Spleen (tissue), 11 donors: ENCODE results near the gene STAC3. TPM values are rescaled to one million over a fixed set of nuclear protein-coding genes. Genes with fewer than 3 reads are reported as not detected.

ENCODE experiments used
- DNase-seq: peaks from one replicate; pipeline ENCODE4 v3.0.0-alpha.2; 2020
- H3K27ac ChIP-seq, 8 donors: fragments of 200-600 bp; sonication (generic) in 7 of 8; 1 replicate in 4 of 8; 2 replicates in 4 of 8; pipeline versions ENCODE4 v1.5.0 to v1.8.0; 2016 to 2021; ENCODE audit warnings: inconsistent platforms in 4 of 8, mild to moderate bottlenecking in 4 of 8, moderate library complexity in 1 of 8
- H3K27me3 ChIP-seq, 7 donors: fragments of 200-600 bp; sonication (generic) in 6 of 7; replicated peaks in 1 of 7; 1 replicate in 4 of 7; 2 replicates in 3 of 7; pipeline versions ENCODE4 v1.5.0 to v1.8.0; 2016 to 2021; ENCODE audit warnings: inconsistent platforms in 3 of 7, mild to moderate bottlenecking in 1 of 7
- H3K36me3 ChIP-seq, 6 donors: fragments of 200-600 bp; sonication (generic) in 5 of 6; 1 replicate in 4 of 6; 2 replicates in 2 of 6; pipeline versions ENCODE4 v1.5.0 to v1.8.0; 2016 to 2021; ENCODE audit warnings: inconsistent platforms in 2 of 6
- H3K4me1 ChIP-seq, 6 donors: fragments of 200-600 bp; sonication (generic) in 5 of 6; 1 replicate in 3 of 6; 2 replicates in 3 of 6; pipeline versions ENCODE4 v1.5.0 to v1.8.0; 2016 to 2021; ENCODE audit warnings: inconsistent platforms in 3 of 6
- H3K4me3 ChIP-seq, 8 donors: fragments of 200-600 bp; sonication (generic) in 7 of 8; 1 replicate in 4 of 8; 2 replicates in 4 of 8; pipeline versions ENCODE4 v1.5.0 to v1.8.0; 2016 to 2021; ENCODE audit warnings: inconsistent platforms in 4 of 8, mild to moderate bottlenecking in 4 of 8, moderate library complexity in 2 of 8
- H3K9me3 ChIP-seq, 8 donors: fragments of 200-600 bp; sonication (generic) in 7 of 8; 1 replicate in 4 of 8; 2 replicates in 4 of 8; pipeline versions ENCODE4 v1.5.0 to v1.8.0; 2016 to 2021; ENCODE audit warnings: inconsistent platforms in 4 of 8
- POLR2A ChIP-seq, 3 donors: fragments of 450-650 bp; IDR thresholded peaks; one replicate each; pipeline ENCODE4 v1.5.1; 2017; ENCODE audit warnings: antibody characterized with exemption in 3 of 3, mild to moderate bottlenecking in 1 of 3
- POLR2AphosphoS5 ChIP-seq, 3 donors: sonication (generic); formaldehyde crosslinking; IDR thresholded peaks; one replicate each; pipeline ENCODE4 v1.5.1; 2017; ENCODE audit warnings: antibody characterized with exemption in 3 of 3
- WGBS, 5 donors: extraction: QIAGEN DNeasy Blood & Tissue Kit in 3 of 5; methylation state at CpG; one replicate each; pipeline versions ENCODE4 v1.1.5 to v1.1.7; 2013 to 2018; 5-methylcytosine and 5-hydroxymethylcytosine counted together
- intact Hi-C: fragments of 100-400 bp; cut with DNase I; formaldehyde crosslinking; loops from one replicate; pipeline ENCODE4 v1.15.0; 2023; ENCODE audit warnings: low total_unique reads
- polyA plus RNA-seq, 3 donors: library from polyadenylated mRNA; stranded (reverse); fragments of 200-250 nt; gene quantifications; one replicate each; pipeline ENCODE4 v1.2.1, GENCODE V29; 2013
- total RNA-seq, 7 donors: library from RNA; depleted of rRNA in 3 of 7; stranded (reverse); fragments of >200 nt in 3 of 7; fragmentation: NEBNext Ultra II Directional in 4 of 7; extraction: Animal tissue kit (Norgen Biotek cat#: 25700) in 4 of 7; gene quantifications; one replicate each; pipeline versions ENCODE4 v1.1.0 to v1.2.1, GENCODE V29; 2016 to 2021
- TF ChIP-seq, protein P1 (sequence below), 11 experiments: fragments of 200-600 bp in 7 of 11; fragments of 450-650 bp in 4 of 11; sonication (generic) in 4 of 11; IDR thresholded peaks in 8 of 11; conservative IDR thresholded peaks in 3 of 11; 1 replicate in 7 of 11; 2 replicates in 4 of 11; pipeline versions ENCODE4 v1.4.0 to v1.8.0; 2016 to 2021; ENCODE audit warnings: antibody characterized with exemption in 11 of 11, inconsistent platforms in 4 of 11, mild to moderate bottlenecking in 1 of 11
- donor health status: healthy with polysubstance abuse.
- donor health status: DM: no; HTN: no; CAD: no; lungs with moderate emphysema.
- donor health status: DM: no; HTN: no; CAD: no.
- donor health status: Bipolar disorder and iron deficiency.
- donor health status: healthy.
- donor health status: DM: no; HTN: no; CAD: no.
- donor health status: DM: yes; HTN: yes; CAD: no.

The STAC3 gene
- total and polyA plus RNA-seq, 10 donors = 3.4 to 16.4 (median 8.6) TPM

DNA sequence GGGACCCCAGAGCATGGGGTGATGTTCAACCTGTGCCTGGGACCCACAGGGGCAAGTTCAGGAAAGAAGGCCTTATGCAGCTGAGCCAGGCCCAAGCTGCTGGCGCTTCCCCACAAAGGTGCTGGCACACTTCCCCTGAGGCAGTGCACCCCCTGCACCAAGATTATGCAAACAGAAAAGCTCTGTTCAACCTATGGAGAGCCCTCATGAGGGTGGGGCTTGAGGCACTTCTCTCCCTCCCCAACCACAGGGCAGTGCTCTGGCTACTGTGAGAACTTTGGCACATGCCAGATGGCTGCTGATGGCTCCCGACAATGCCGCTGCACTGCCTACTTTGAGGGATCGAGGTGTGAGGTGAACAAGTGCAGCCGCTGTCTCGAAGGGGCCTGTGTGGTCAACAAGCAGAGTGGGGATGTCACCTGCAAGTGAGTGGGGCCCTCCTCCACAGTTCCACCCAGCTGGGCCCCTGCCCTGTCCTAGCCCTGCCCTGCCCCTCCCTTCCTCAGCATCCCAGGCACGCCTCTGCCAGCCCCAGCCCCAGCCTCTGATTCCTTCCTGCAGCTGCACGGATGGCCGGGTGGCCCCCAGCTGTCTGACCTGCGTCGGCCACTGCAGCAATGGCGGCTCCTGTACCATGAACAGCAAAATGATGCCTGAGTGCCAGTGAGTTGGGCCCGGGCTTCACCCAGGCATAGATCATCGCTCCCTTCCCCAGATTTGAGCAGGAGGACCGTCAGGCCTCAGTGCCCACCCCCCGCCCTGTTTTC, 39.9 kb downstream of the STAC3 start:
- 76 to 83% (median 80%) methylated on average over 7 to 16 of the region's 16 CpGs for WGBS, 5 donors
- intact Hi-C loops = no loop called here
- Histone ChIP-seq H3K9me3 (no peaks in the 10 kb centered on the region), H3K4me3 (no peak overlapping the region), H3K27ac (no peak overlapping the region), H3K27me3 (peaks cover 0 to 41% (median 28%) of the 10 kb centered on the region in 7 donors), H3K4me1 (peaks cover 9 to 36% (median 31%) of the 10 kb centered on the region in 6 donors), H3K36me3 (peaks cover 0 to 70% (median 8%) of the 10 kb centered on the region in 6 donors)
- no peak for TF ChIP-seq POLR2AphosphoS5 (IDR thresholded peaks at IDR 0.05)
- TF ChIP-seq, protein P1, sequence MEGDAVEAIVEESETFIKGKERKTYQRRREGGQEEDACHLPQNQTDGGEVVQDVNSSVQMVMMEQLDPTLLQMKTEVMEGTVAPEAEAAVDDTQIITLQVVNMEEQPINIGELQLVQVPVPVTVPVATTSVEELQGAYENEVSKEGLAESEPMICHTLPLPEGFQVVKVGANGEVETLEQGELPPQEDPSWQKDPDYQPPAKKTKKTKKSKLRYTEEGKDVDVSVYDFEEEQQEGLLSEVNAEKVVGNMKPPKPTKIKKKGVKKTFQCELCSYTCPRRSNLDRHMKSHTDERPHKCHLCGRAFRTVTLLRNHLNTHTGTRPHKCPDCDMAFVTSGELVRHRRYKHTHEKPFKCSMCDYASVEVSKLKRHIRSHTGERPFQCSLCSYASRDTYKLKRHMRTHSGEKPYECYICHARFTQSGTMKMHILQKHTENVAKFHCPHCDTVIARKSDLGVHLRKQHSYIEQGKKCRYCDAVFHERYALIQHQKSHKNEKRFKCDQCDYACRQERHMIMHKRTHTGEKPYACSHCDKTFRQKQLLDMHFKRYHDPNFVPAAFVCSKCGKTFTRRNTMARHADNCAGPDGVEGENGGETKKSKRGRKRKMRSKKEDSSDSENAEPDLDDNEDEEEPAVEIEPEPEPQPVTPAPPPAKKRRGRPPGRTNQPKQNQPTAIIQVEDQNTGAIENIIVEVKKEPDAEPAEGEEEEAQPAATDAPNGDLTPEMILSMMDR (IDR thresholded peaks at IDR 0.05 in 8 of 11, conservative IDR thresholded peaks at IDR 0.05 in 3 of 11) = no peak
- no peak for TF ChIP-seq POLR2A (IDR thresholded peaks at IDR 0.05)
- DNase-seq = no peak

DNA sequence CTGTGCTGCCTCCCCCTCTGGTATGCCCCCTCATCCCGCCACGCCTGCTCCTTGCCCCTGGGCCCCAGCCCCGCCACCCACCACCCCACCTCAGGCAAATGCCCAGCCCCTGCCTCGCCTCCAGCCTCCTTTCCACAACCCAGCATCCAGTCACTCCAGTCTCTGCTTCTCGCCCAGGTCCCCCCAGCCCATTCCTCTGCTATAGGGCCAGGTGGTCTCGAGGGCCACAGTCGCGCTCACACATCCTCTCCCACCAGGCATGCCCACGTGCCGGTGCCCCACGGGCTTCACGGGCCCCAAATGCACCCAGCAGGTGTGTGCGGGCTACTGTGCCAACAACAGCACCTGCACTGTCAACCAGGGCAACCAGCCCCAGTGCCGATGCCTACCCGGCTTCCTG, 40.5 kb downstream of the STAC3 start:
- peaks cover 0 to 76% (median 9%) of the 10 kb centered on the region in 6 donors for H3K36me3 ChIP-seq

DNA sequence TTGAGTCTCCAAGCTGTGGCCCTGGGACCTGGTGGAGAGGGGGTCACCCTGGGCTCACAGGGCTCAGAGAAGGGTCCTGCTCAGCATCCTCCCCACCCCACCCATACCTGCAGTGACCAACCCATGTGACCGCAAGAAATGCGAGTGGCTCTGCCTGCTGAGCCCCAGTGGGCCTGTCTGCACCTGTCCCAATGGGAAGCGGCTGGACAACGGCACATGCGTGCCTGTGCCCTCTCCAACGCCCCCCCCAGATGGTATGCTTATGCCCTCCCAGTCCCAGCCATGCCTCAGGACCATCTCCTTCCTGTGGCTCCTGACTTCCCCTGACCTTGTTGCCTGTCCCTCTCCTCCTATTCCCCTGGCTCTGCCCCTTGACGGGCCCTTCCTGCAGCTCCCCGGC, 41.1 kb downstream of the STAC3 start:
- Histone ChIP-seq H3K4me1 (peaks cover 2 to 24% (median 19%) of the 10 kb centered on the region in 6 donors), H3K27me3 (peaks cover 0 to 29% (median 16%) of the 10 kb centered on the region in 7 donors), H3K27ac (no peak overlapping the region), H3K4me3 (no peak overlapping the region), H3K9me3 (no peaks in the 10 kb centered on the region), H3K36me3 (peaks cover 0 to 81% (median 12%) of the 10 kb centered on the region in 6 donors)
- 72 to 76% (median 75%) methylated on average over 6 to 8 of the region's 8 CpGs for WGBS, 5 donors
- TF ChIP-seq POLR2AphosphoS5 (IDR thresholded peaks at IDR 0.05) (peak in 1 of 3 donors; percentile 8), POLR2A (IDR thresholded peaks at IDR 0.05) (no peak)
- TF ChIP-seq, protein P1 (IDR thresholded peaks at IDR 0.05 in 8 of 11, conservative IDR thresholded peaks at IDR 0.05 in 3 of 11) = no peak
- intact Hi-C loops = no loop called here
- no peak for DNase-seq

More for the DNA sequence above, 40.5 kb downstream of the STAC3 start:
- H3K4me3 ChIP-seq = no peak overlapping the region
- no peak for DNase-seq
- no peaks in the 10 kb centered on the region for H3K9me3 ChIP-seq
- WGBS, 5 donors = 77 to 90% (median 88%) methylated on average over 12 to 15 of the region's 15 CpGs
- intact Hi-C loops = no loop called here
- TF ChIP-seq POLR2AphosphoS5 (IDR thresholded peaks at IDR 0.05) = no peak
- TF ChIP-seq, protein P1 (IDR thresholded peaks at IDR 0.05 in 8 of 11, conservative IDR thresholded peaks at IDR 0.05 in 3 of 11) = no peak
- H3K27me3 ChIP-seq = peaks cover 0 to 35% (median 22%) of the 10 kb centered on the region in 7 donors
- H3K27ac ChIP-seq = no peak overlapping the region
- peaks cover 2 to 30% (median 25%) of the 10 kb centered on the region in 6 donors for H3K4me1 ChIP-seq

DNA sequence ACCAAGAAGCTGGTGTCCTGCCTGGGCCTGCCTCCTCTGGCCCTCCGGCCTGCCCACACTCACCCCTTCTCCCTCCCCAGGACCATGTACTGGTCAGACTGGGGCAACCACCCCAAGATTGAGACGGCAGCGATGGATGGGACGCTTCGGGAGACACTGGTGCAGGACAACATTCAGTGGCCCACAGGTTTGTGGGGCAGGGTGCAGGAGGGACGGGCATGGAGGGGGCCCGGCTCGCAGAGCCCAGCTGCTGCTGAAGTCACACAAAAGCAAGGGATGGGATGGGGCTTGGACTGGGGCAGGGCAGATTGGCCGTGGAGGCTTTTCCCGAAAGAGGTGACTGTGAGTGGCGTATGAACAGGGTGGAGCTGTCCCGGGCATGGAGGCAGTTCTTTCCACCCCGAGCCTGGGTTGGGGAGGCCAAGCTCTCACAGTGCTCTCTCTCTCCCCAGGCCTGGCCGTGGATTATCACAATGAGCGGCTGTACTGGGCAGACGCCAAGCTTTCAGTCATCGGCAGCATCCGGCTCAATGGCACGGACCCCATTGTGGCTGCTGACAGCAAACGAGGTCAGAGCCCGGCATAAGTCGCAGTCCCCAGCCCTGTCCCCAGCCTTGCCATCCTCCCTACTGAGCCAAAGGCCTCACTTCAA, 42.2 kb downstream of the STAC3 start:
- no peaks in the 10 kb centered on the region for H3K9me3 ChIP-seq
- H3K4me3 ChIP-seq = no peak overlapping the region
- DNase-seq = no peak
- TF ChIP-seq POLR2AphosphoS5 (IDR thresholded peaks at IDR 0.05) = no peak
- 70 to 90% (median 84%) methylated on average over 22 of the region's 22 CpGs for whole genome bisulfite sequencing, 5 donors
- peaks cover 0 to 93% (median 12%) of the 10 kb centered on the region in 6 donors for H3K36me3 ChIP-seq
- H3K27me3 ChIP-seq = peaks cover 0 to 18% (median 5%) of the 10 kb centered on the region in 7 donors
- intact Hi-C loops = no loop called here
- no peak overlapping the region for H3K27ac ChIP-seq
- H3K4me1 ChIP-seq = peaks cover 2 to 13% (median 8%) of the 10 kb centered on the region in 6 donors
